Measurements from ENCODE around the gene CAP1.
"Not testable (repeated sequence)": the region's sequence is repeated elsewhere in the genome, so short reads cannot be mapped to it uniquely, and the experiment has no call there.

CAP1 gene

DNA sequence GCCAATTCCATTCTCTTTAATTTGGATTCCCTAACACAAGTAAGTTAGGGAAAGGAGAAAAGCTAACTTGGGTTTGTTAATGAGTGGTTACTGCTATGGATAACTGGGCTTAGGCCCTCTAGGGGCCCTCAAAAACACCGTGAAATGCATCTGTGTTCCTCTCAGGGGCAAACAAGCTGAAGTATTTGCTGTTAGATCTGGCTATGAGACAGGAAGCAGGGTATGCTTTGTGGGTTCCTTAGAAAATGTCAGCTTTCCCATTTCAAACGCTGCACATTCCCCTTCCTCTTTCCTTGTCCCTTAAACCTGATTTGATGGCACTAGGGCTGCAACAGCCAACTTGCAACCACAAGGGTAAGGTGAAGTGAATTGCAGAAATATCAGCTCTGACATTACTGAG lies 5.7 kb upstream of the CAP1 start:
- Histone ChIP-seq H3K27me3 (ENCODE audit: insufficient read depth, insufficient read length) (no peaks in the 10 kb centered on the region), H3K36me3 (ENCODE audit: insufficient read depth, insufficient read length, low read length) (no peaks in the 10 kb centered on the region), H3K4me1 (ENCODE audit: insufficient read depth, insufficient read length) (no peaks in the 10 kb centered on the region), H3K9ac (ENCODE audit: insufficient read length, low read depth) (no peak overlapping the region), H3K9me3 (ENCODE audit: insufficient read depth, low read length) (no peaks in the 10 kb centered on the region), H3K4me3 (ENCODE audit: insufficient read length, low read depth) (no peak overlapping the region)
- no peak for DNase-seq (ENCODE audit: low read depth, low spot score)
- TF ChIP-seq YY1 (IDR thresholded peaks at IDR 0.05; ENCODE audit: insufficient read depth, insufficient read length) (no peak), ZNF274 (IDR thresholded peaks at IDR 0.05; ENCODE audit: low read depth, low read length) (no peak), SUZ12 (IDR thresholded peaks at IDR 0.05; ENCODE audit: extremely low read depth, insufficient read depth, insufficient read length) (no peak)

DNA sequence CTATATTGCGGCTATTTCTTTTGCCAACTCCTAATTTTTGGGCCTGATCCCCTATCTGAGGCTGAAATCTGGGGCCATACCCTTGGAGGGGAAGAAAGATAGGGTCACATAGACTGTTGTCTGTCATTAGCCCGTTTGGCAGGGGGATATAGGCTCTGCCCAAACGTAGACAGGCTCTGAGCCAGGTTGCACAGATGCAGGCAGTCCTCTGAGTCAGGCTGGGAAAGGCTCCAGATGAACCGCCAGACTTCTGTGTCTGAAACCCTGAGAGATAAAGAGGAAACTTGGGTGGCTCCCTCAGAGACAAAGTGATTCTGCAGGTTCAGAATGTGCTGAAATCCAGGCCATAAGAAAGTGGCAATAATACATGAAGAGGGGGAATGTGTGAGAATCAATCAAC lies 4.0 kb upstream of the CAP1 start:
- no peak for TF ChIP-seq SUZ12 (IDR thresholded peaks at IDR 0.05; ENCODE audit: extremely low read depth, insufficient read depth, insufficient read length)
- no peak for TF ChIP-seq ZNF274 (IDR thresholded peaks at IDR 0.05; ENCODE audit: low read depth, low read length)
- no peak for TF ChIP-seq YY1 (IDR thresholded peaks at IDR 0.05; ENCODE audit: insufficient read depth, insufficient read length)
- DNase-seq (ENCODE audit: low read depth, low spot score), result no peak
- H3K9ac ChIP-seq (ENCODE audit: insufficient read length, low read depth), result no peak overlapping the region
- peaks cover 5% of the 10 kb centered on the region for H3K36me3 ChIP-seq (ENCODE audit: insufficient read depth, insufficient read length, low read length)
- H3K27me3 ChIP-seq (ENCODE audit: insufficient read depth, insufficient read length), result no peaks in the 10 kb centered on the region
- H3K4me3 ChIP-seq (ENCODE audit: insufficient read length, low read depth), result no peak overlapping the region
- H3K4me1 ChIP-seq (ENCODE audit: insufficient read depth, insufficient read length), result no peaks in the 10 kb centered on the region
- no peaks in the 10 kb centered on the region for H3K9me3 ChIP-seq (ENCODE audit: insufficient read depth, low read length)

DNA sequence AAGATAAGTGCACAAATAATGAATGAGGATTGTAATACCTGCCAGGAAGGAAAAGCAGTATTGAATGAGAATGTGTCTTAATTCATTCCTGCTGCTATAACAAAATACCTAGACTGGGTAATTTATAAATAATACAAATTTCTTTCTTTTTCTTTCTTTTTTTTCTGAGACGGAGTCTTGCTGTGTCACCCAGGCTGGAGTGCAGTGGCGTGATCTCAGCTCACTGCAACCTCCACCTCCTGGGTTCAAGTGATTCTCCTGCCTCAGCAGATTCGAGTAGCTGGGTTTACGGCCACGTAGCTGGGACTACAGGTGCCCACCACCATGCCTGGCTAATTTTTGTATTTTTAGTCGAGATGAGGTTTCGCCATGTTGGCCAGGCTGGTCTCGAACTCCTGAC lies 3.3 kb upstream of the CAP1 start:
- H3K9me3 ChIP-seq (ENCODE audit: insufficient read depth, low read length); H3K4me1 ChIP-seq (ENCODE audit: insufficient read depth, insufficient read length); H3K9ac ChIP-seq (ENCODE audit: insufficient read length, low read depth); H3K27me3 ChIP-seq (ENCODE audit: insufficient read depth, insufficient read length); DNase-seq (ENCODE audit: low read depth, low spot score); H3K4me3 ChIP-seq (ENCODE audit: insufficient read length, low read depth): not testable (repeated sequence)
- H3K36me3 ChIP-seq (ENCODE audit: insufficient read depth, insufficient read length, low read length), result peaks cover 12% of the 10 kb centered on the region

DNA sequence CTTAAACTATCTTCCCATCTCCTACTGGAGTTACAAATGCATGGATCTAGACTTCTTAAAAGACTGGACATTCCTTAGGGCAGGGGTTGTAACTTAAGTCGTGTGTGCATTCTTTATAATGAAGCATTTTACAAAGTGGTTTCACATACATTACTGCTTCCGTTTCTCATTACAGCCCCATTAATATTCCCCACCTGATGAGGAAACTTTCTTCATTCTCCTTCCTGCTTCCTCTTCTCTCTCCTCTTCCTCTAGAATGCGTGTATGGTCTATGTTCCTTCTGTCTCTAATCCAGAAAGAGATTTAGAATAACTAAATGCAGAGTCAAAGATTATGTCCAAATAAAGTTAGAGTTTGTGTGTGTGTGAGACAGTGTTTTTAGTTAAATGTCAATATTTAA lies 1.8 kb upstream of the CAP1 start:
- TF ChIP-seq ZNF274 (IDR thresholded peaks at IDR 0.05; ENCODE audit: low read depth, low read length) (no peak), YY1 (IDR thresholded peaks at IDR 0.05; ENCODE audit: insufficient read depth, insufficient read length) (no peak), SUZ12 (IDR thresholded peaks at IDR 0.05; ENCODE audit: extremely low read depth, insufficient read depth, insufficient read length) (no peak)
- Histone ChIP-seq H3K9me3 (ENCODE audit: insufficient read depth, low read length) (no peaks in the 10 kb centered on the region), H3K27me3 (ENCODE audit: insufficient read depth, insufficient read length) (no peaks in the 10 kb centered on the region), H3K36me3 (ENCODE audit: insufficient read depth, insufficient read length, low read length) (peaks cover 25% of the 10 kb centered on the region), H3K4me3 (ENCODE audit: insufficient read length, low read depth) (no peak overlapping the region), H3K9ac (ENCODE audit: insufficient read length, low read depth) (peak overlapping the region; percentile 92), H3K4me1 (ENCODE audit: insufficient read depth, insufficient read length) (no peaks in the 10 kb centered on the region)
- no peak for DNase-seq (ENCODE audit: low read depth, low spot score)

DNA sequence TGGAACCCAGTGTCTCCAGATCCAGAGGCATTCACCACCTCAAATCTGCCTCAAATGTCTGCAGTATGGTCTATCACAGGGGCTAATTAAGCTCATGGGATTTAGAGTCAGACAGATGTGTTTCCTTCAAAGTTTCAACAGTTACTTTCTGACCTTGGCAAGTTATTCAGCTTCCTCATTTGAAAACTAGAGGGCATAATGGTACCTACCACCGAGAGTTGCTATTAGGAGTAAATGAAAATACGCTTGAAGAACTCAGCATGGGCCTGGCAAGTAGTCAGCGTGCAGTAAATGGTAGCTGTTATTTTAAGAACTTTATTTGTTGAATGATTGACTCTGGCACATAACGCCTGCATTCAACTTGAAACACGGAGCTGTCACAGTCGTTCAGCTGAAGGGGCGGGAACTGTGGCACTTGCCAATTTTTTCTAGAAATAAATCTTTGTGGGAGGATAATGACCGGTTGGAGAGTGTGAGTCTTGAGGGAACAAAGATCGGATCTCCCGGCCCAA lies 1.2 kb upstream of the CAP1 start:
- Histone ChIP-seq H3K9ac (ENCODE audit: insufficient read length, low read depth) (peak overlapping the region; percentile 92), H3K36me3 (ENCODE audit: insufficient read depth, insufficient read length, low read length) (peaks cover 31% of the 10 kb centered on the region), H3K27me3 (ENCODE audit: insufficient read depth, insufficient read length) (no peaks in the 10 kb centered on the region), H3K9me3 (ENCODE audit: insufficient read depth, low read length) (no peaks in the 10 kb centered on the region), H3K4me3 (ENCODE audit: insufficient read length, low read depth) (peak overlapping the region; percentile 99), H3K4me1 (ENCODE audit: insufficient read depth, insufficient read length) (no peaks in the 10 kb centered on the region)
- TF ChIP-seq YY1 (IDR thresholded peaks at IDR 0.05; ENCODE audit: insufficient read depth, insufficient read length) (no peak), ZNF274 (IDR thresholded peaks at IDR 0.05; ENCODE audit: low read depth, low read length) (no peak), SUZ12 (IDR thresholded peaks at IDR 0.05; ENCODE audit: extremely low read depth, insufficient read depth, insufficient read length) (no peak)
- peak; percentile 15 for DNase-seq (ENCODE audit: low read depth, low spot score)

DNA sequence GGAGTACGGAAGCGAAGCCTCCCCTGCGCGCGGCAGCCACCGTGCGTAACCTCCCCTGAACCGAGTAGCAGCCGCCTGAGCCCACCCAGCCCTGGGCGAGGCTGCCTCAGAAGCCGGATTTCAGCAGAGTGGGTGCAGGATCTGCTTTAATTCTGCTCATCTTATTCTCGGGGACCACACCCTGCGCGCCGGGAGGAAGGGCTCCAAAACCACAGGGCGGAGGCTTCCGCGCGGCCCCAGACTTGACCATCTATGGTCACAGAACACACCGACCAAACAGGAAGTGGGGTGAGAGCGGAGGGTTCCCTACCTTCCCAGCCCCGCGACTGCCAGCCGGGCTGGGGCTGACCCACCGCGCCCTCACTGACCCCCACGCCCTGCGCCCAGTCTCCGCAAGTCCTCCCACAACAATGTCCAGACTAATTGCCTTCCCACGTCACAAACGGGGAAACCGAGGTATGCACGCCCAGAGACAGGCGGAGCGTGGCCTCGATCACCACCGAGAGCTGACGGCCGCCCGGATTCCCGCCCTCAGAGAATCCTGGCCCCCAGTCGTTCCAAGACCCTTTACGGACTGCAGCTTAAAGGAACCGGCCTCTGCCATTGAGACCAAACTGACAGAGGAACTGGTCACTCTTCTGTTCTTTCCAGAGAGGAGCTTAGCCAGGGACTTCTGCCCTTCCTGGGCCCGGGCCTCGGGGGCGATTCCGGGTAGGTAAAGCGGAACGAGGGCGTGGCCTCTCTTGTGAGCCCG lies 595 bp upstream of the CAP1 start:
- H3K9ac ChIP-seq (ENCODE audit: insufficient read length, low read depth), result peak overlapping the region; percentile 92
- H3K36me3 ChIP-seq (ENCODE audit: insufficient read depth, insufficient read length, low read length), result peaks cover 36% of the 10 kb centered on the region
- TF ChIP-seq ZNF274 (IDR thresholded peaks at IDR 0.05; ENCODE audit: low read depth, low read length), result no peak
- TF ChIP-seq SUZ12 (IDR thresholded peaks at IDR 0.05; ENCODE audit: extremely low read depth, insufficient read depth, insufficient read length), result no peak
- TF ChIP-seq YY1 (IDR thresholded peaks at IDR 0.05; ENCODE audit: insufficient read depth, insufficient read length), result no peak
- peak overlapping the region; percentile 99 for H3K4me3 ChIP-seq (ENCODE audit: insufficient read length, low read depth)
- no peaks in the 10 kb centered on the region for H3K27me3 ChIP-seq (ENCODE audit: insufficient read depth, insufficient read length)
- no peaks in the 10 kb centered on the region for H3K4me1 ChIP-seq (ENCODE audit: insufficient read depth, insufficient read length)
- DNase-seq (ENCODE audit: low read depth, low spot score), result peak; percentile 81
- H3K9me3 ChIP-seq (ENCODE audit: insufficient read depth, low read length), result no peaks in the 10 kb centered on the region

DNA sequence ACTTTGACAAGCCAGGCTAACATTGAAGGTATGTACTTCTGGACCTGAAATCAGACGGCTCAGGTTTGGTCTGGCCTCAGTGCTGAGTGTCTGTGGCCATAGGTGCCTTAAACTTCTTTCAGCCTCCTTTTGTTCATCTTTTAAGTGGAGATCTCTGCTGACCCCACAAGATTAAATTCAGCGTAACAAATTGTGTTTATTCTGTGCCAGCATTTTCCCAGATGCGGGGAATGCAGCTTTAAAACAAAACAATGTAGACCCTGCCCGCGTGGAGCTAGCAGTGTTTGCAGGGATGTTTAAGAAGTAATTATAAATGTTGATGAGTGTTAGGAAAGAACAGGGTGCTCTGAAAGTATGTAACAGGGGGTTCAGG lies 923 bp downstream of the CAP1 start:
- H3K4me1 ChIP-seq (ENCODE audit: insufficient read depth, insufficient read length), result no peaks in the 10 kb centered on the region
- TF ChIP-seq ZNF274 (IDR thresholded peaks at IDR 0.05; ENCODE audit: low read depth, low read length) (no peak), YY1 (IDR thresholded peaks at IDR 0.05; ENCODE audit: insufficient read depth, insufficient read length) (no peak), SUZ12 (IDR thresholded peaks at IDR 0.05; ENCODE audit: extremely low read depth, insufficient read depth, insufficient read length) (no peak)
- no peak for DNase-seq (ENCODE audit: low read depth, low spot score)
- peak overlapping the region; percentile 99 for H3K4me3 ChIP-seq (ENCODE audit: insufficient read length, low read depth)
- H3K27me3 ChIP-seq (ENCODE audit: insufficient read depth, insufficient read length), result no peaks in the 10 kb centered on the region
- peaks cover 48% of the 10 kb centered on the region for H3K36me3 ChIP-seq (ENCODE audit: insufficient read depth, insufficient read length, low read length)
- H3K9ac ChIP-seq (ENCODE audit: insufficient read length, low read depth), result peak overlapping the region; percentile 98
- no peaks in the 10 kb centered on the region for H3K9me3 ChIP-seq (ENCODE audit: insufficient read depth, low read length)

Measured in NT2/D1 (cell line).